Endothelial cell (in vitro differentiated cells): ENCODE measurements around the gene GALC. TPM values are rescaled to one million over a fixed set of nuclear protein-coding genes. Genes with fewer than 3 reads are reported as not detected.

Experiments used
- DNase-seq: peaks from one replicate; pipeline ENCODE4 v3.0.0; 2021; ENCODE audit warnings: low spot score
- H3K27ac Mint-ChIP-seq: one replicate; pipeline ENCODE4 v1.8.0; 2021; ENCODE audit warnings: mixed read lengths, inconsistent platforms; ENCODE audit not compliant: unreplicated experiment
- H3K27me3 Mint-ChIP-seq: one replicate; pipeline ENCODE4 v1.8.0; 2021; ENCODE audit warnings: mild to moderate bottlenecking, moderate library complexity, mixed read lengths, inconsistent platforms; ENCODE audit not compliant: unreplicated experiment
- H3K36me3 Mint-ChIP-seq: one replicate; pipeline ENCODE4 v1.8.0; 2021; ENCODE audit warnings: mild to moderate bottlenecking, low read depth, mixed read lengths, inconsistent platforms; ENCODE audit not compliant: unreplicated experiment
- H3K4me1 Mint-ChIP-seq: one replicate; pipeline ENCODE4 v1.8.0; 2021; ENCODE audit warnings: mild to moderate bottlenecking, mixed read lengths, inconsistent platforms; ENCODE audit not compliant: unreplicated experiment
- H3K4me3 Mint-ChIP-seq: one replicate; pipeline ENCODE4 v1.8.0; 2021; ENCODE audit warnings: mild to moderate bottlenecking, mixed read lengths, inconsistent platforms; ENCODE audit not compliant: unreplicated experiment
- H3K9me3 Mint-ChIP-seq: one replicate; pipeline ENCODE4 v1.8.0; 2021; ENCODE audit warnings: mixed read lengths, inconsistent platforms; ENCODE audit not compliant: unreplicated experiment
- total RNA-seq: library from RNA; stranded (reverse); fragmentation: NEBNext Ultra II Directional; extraction: Animal tissue kit (Norgen Biotek cat#: 25700); gene quantifications from one replicate; pipeline ENCODE4 v1.2.1, GENCODE V29; 2021; ENCODE audit not compliant: unreplicated experiment
- TF ChIP-seq, protein P1 (sequence below): fragments of 200-600 bp; sonication (generic); IDR thresholded peaks from one replicate; pipeline ENCODE4 v1.5.0; 2021; ENCODE audit warnings: antibody characterized with exemption; ENCODE audit not compliant: unreplicated experiment

GALC gene
- total RNA-seq, 1 donor from 2014 or later = 77.1 TPM

- Mint-ChIP-seq H3K27me3 (no peaks in the 10 kb centered on the region), H3K36me3 (no peaks in the 10 kb centered on the region), H3K4me1 (peaks cover 14% of the 10 kb centered on the region), H3K27ac (no peak within 1 kb of the TSS), H3K4me3 (no peak within 1 kb of the TSS), H3K9me3 (no peaks in the 10 kb centered on the region)
- TF ChIP-seq, protein P1, sequence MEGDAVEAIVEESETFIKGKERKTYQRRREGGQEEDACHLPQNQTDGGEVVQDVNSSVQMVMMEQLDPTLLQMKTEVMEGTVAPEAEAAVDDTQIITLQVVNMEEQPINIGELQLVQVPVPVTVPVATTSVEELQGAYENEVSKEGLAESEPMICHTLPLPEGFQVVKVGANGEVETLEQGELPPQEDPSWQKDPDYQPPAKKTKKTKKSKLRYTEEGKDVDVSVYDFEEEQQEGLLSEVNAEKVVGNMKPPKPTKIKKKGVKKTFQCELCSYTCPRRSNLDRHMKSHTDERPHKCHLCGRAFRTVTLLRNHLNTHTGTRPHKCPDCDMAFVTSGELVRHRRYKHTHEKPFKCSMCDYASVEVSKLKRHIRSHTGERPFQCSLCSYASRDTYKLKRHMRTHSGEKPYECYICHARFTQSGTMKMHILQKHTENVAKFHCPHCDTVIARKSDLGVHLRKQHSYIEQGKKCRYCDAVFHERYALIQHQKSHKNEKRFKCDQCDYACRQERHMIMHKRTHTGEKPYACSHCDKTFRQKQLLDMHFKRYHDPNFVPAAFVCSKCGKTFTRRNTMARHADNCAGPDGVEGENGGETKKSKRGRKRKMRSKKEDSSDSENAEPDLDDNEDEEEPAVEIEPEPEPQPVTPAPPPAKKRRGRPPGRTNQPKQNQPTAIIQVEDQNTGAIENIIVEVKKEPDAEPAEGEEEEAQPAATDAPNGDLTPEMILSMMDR = no peak
- DNase-seq = no peak
These were observed 12.1 kb upstream of the GALC start, which contains the start of gene GPR65 for GRCh38 chr14:88005050-88005481. TSS of gene GPR65 (plus strand) at chr14:88005135. CDS start at chr14:88010848, 5,713 bp downstream.

DNA sequence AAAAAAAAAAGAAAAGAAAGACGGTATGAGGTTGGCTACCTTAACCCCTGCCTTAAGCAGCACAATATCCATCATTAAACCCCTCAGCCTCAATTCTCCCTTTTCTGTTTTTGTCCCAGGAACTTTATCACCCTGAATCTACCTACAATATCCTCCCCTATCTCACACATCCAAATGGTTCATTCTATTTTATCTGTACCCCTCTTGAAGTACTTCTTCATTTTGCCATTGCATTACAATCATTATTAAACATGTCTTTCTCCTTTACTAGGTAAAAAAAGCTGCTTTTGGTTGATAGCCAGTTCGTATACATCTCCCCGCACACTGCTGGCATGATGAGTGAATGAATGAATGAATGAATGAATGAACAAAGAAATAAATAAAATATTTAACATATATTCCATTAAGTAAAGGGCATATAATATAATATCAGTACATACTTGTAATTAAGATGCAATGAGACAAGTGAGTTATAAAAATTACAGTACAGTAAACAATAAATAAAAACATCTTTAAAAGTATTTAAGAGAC, 11.6 kb upstream of the GALC start:
- DNase-seq = no peak
- no peak overlapping the region for H3K27ac Mint-ChIP-seq
- TF ChIP-seq, protein P1 = no peak
- no peaks in the 10 kb centered on the region for H3K27me3 Mint-ChIP-seq
- H3K4me3 Mint-ChIP-seq = no peak overlapping the region
- H3K36me3 Mint-ChIP-seq = no peaks in the 10 kb centered on the region
- H3K4me1 Mint-ChIP-seq = peaks cover 15% of the 10 kb centered on the region
- H3K9me3 Mint-ChIP-seq = no peaks in the 10 kb centered on the region

- Mint-ChIP-seq H3K27me3 (no peaks in the 10 kb centered on the region), H3K36me3 (no peaks in the 10 kb centered on the region), H3K27ac (no peak overlapping the region), H3K4me1 (peaks cover 15% of the 10 kb centered on the region), H3K4me3 (no peak overlapping the region), H3K9me3 (no peaks in the 10 kb centered on the region)
- DNase-seq = no peak
- TF ChIP-seq, protein P1 = no peak
These were observed 10.4 kb upstream of the GALC start for GRCh38 chr14:88003425-88003824.

- Mint-ChIP-seq H3K27me3 (no peaks in the 10 kb centered on the region), H3K4me3 (no peak overlapping the region), H3K27ac (peak overlapping the region; percentile 2), H3K36me3 (no peaks in the 10 kb centered on the region), H3K9me3 (no peaks in the 10 kb centered on the region), H3K4me1 (peaks cover 15% of the 10 kb centered on the region)
- TF ChIP-seq, protein P1 = no peak
- DNase-seq = no peak
These were observed 9.6 kb upstream of the GALC start for GRCh38 chr14:88002421-88003075.

- H3K4me1 Mint-ChIP-seq = peaks cover 33% of the 10 kb centered on the region
- TF ChIP-seq, protein P1 = no peak
- H3K27me3 Mint-ChIP-seq = no peaks in the 10 kb centered on the region
- H3K27ac Mint-ChIP-seq = no peak overlapping the region
- no peak overlapping the region for H3K4me3 Mint-ChIP-seq
- H3K9me3 Mint-ChIP-seq = no peaks in the 10 kb centered on the region
- DNase-seq = no peak
- no peaks in the 10 kb centered on the region for H3K36me3 Mint-ChIP-seq
These were observed 6.3 kb upstream of the GALC start for GRCh38 chr14:87999277-87999676.
